MCF 10A (cell line): Measurements from ENCODE around the gene ERRFI1. TPM values are rescaled to one million over a fixed set of nuclear protein-coding genes. Genes with fewer than 3 reads are reported as not detected.

Source experiments
- BruUV-seq: library from RNA; stranded (reverse); fragments of 400-500 nt; replicated peaks from 2 replicates; lab custom pipeline; 2021; lab: Mats Ljungman, UMichigan
- CTCF ChIA-PET: fragments of 300-600 bp; sonication (Branson Sonifier 250); formaldehyde crosslinking; extraction: SDS; loops from one replicate; lab custom pipeline; 2021; ENCODE audit warnings: antibody characterized with exemption, inconsistent platforms; lab: Yijun Ruan, JAX
- POLR2A ChIA-PET: fragments of 300-600, 350-650 bp; sonication (Branson Sonifier 250); formaldehyde crosslinking; extraction: SDS; loops from one replicate; lab custom pipeline; 2020; ENCODE audit warnings: antibody characterized with exemption, inconsistent platforms; lab: Yijun Ruan, JAX
- DNase-seq: peaks from one replicate; pipeline ENCODE4 v3.0.0-alpha.2; 2018; ENCODE audit not compliant: unreplicated experiment
- H3K27ac Mint-ChIP-seq: one replicate; pipeline ENCODE4 v1.8.0; 2022; ENCODE audit warnings: mild to moderate bottlenecking, low read depth, mixed read lengths; ENCODE audit not compliant: unreplicated experiment
- H3K27me3 Mint-ChIP-seq: one replicate; pipeline ENCODE4 v1.8.0; 2022; ENCODE audit warnings: mixed read lengths; ENCODE audit not compliant: insufficient read depth, unreplicated experiment
- H3K36me3 Mint-ChIP-seq: one replicate; pipeline ENCODE4 v1.8.0; 2022; ENCODE audit warnings: mild to moderate bottlenecking, moderate library complexity, mixed read lengths; ENCODE audit not compliant: insufficient read depth, unreplicated experiment
- H3K4me1 Mint-ChIP-seq: one replicate; pipeline ENCODE4 v1.8.0; 2022; ENCODE audit warnings: mixed read lengths; ENCODE audit not compliant: insufficient read depth, unreplicated experiment
- H3K4me3 Mint-ChIP-seq: one replicate; pipeline ENCODE4 v1.8.0; 2022; ENCODE audit warnings: mild to moderate bottlenecking, moderate library complexity, mixed read lengths; ENCODE audit not compliant: unreplicated experiment
- H3K9me3 Mint-ChIP-seq: one replicate; pipeline ENCODE4 v1.8.0; 2022; ENCODE audit warnings: mixed read lengths; ENCODE audit not compliant: unreplicated experiment
- CTCF ChIP-seq: fragments of 200-600 bp; IDR thresholded peaks from one replicate; pipeline ENCODE4 v1.8.0; 2022; ENCODE audit warnings: antibody characterized with exemption, mild to moderate bottlenecking; ENCODE audit not compliant: unreplicated experiment
- intact Hi-C: fragments of 100-400 bp; cut with micrococcal nuclease; formaldehyde crosslinking; loops from 2 replicates; pipeline ENCODE4 v1.14.1; 2022
- total RNA-seq: library from RNA; stranded (reverse); gene quantifications from 2 replicates; pipeline ENCODE4 v1.2.3, GENCODE V29; 2022

The ERRFI1 gene
- total RNA-seq, 1 experiment from 2014 or later: 111 TPM

GRCh38 chr1:8015036-8015808, 10.9 kb downstream of the ERRFI1 start:
- Mint-ChIP-seq H3K27ac (peak overlapping the region; percentile 82), H3K4me1 (peaks cover 73% of the 10 kb centered on the region), H3K27me3 (no peaks in the 10 kb centered on the region), H3K9me3 (no peaks in the 10 kb centered on the region), H3K36me3 (peaks cover 97% of the 10 kb centered on the region), H3K4me3 (peak overlapping the region; percentile 88)
- CTCF ChIA-PET: interaction anchor here (0.6 to 4.8 kb wide), 23 partner anchors 9 to 775 kb away, joined by 3 to 32 read pairs (median 4); no protein-coding TSS in a partner anchor
- no TSS peak for BruUV-seq
- intact Hi-C loops: loop anchor here (1.0 to 5.0 kb wide), 4 partner anchors 33 to 300 kb away; no protein-coding TSS in a partner anchor
- POLR2A ChIA-PET: interaction anchor here (0.6 to 9.2 kb wide), 32 partner anchors 8 to 1115 kb away, joined by 3 to 256 read pairs (median 4); partner anchors contain the start of genes ERRFI1 and PARK7
- DNase-seq: peak; percentile 82
- TF ChIP-seq CTCF: peak; percentile 64

GRCh38 chr1:8014381-8014988, 11.6 kb downstream of the ERRFI1 start:
- TF ChIP-seq CTCF: no peak
- Mint-ChIP-seq H3K27ac (peak overlapping the region; percentile 82), H3K27me3 (no peaks in the 10 kb centered on the region), H3K36me3 (peaks cover 97% of the 10 kb centered on the region), H3K9me3 (no peaks in the 10 kb centered on the region), H3K4me3 (peak overlapping the region; percentile 88), H3K4me1 (peaks cover 74% of the 10 kb centered on the region)
- no peak for DNase-seq
- intact Hi-C loops: loop anchor here (2.0 kb wide), 1 partner anchor 300 kb away; no protein-coding TSS in a partner anchor
- ChIA-PET CTCF (interaction anchor here (0.6 to 4.8 kb wide), 12 partner anchors 9 to 336 kb away, joined by 3 to 32 read pairs (median 9); no protein-coding TSS in a partner anchor), POLR2A (interaction anchor here (0.5 to 9.2 kb wide), 25 partner anchors 9 to 807 kb away, joined by 3 to 256 read pairs (median 5); partner anchors contain the start of genes ERRFI1 and PARK7)
- BruUV-seq: no TSS peak

GRCh38 chr1:8013800-8014199, 12.3 kb downstream of the ERRFI1 start:
- no TSS peak for BruUV-seq
- ChIA-PET CTCF (interaction anchor here (1.0 to 4.8 kb wide), 8 partner anchors 8 to 337 kb away, joined by 5 to 32 read pairs (median 17); partner anchors contain the start of gene ERRFI1), POLR2A (interaction anchor here (0.6 to 9.2 kb wide), 14 partner anchors 9 to 330 kb away, joined by 3 to 256 read pairs (median 6); partner anchors contain the start of gene ERRFI1)
- H3K27me3 Mint-ChIP-seq: no peaks in the 10 kb centered on the region
- H3K4me1 Mint-ChIP-seq: peaks cover 68% of the 10 kb centered on the region
- peak overlapping the region; percentile 82 for H3K27ac Mint-ChIP-seq
- peak overlapping the region; percentile 31 for H3K4me3 Mint-ChIP-seq
- intact Hi-C loops: loop anchor here (2.0 kb wide), 1 partner anchor 301 kb away; no protein-coding TSS in a partner anchor
- DNase-seq: no peak
- H3K36me3 Mint-ChIP-seq: peaks cover 97% of the 10 kb centered on the region
- TF ChIP-seq CTCF: no peak
- no peaks in the 10 kb centered on the region for H3K9me3 Mint-ChIP-seq
